Measurements from ENCODE around the gene BMP6. TPM values are rescaled to one million over a fixed set of nuclear protein-coding genes. Genes with fewer than 3 reads are reported as not detected.

BMP6 gene
- total RNA-seq, 2 experiments from 2014 or later, result not detected

DNA sequence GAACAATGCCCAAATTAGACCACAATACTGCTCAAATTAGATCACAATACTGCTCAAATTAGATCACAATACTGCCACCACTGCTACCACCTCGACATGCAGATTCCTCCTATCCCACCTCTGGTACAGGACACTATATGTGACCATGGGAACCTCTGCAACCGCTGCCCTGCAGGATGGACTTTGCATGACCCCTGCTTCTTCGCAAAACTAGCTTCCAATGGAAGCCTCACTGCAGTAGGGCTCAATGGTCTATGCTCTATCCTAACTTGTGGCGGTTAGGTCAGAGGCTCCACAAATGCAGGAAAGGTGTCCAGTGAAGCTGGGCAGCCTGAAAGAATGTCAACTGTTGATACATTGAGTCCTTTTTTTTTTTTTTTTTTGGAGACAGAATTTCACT lies 192.5 kb downstream of the BMP6 start:
- no peaks in the 10 kb centered on the region for H3K36me3 Mint-ChIP-seq (ENCODE audit: low read depth)
- DNase-seq, result no peak
- H3K27me3 Mint-ChIP-seq, result peaks cover 2% of the 10 kb centered on the region
- H3K27ac Mint-ChIP-seq, result no peak overlapping the region
- ChIA-PET POLR2A (no interaction called here), CTCF (no interaction called here)
- no peaks in the 10 kb centered on the region for H3K9me3 Mint-ChIP-seq
- H3K4me1 Mint-ChIP-seq, result no peaks in the 10 kb centered on the region
- H3K4me3 Mint-ChIP-seq, result no peak overlapping the region

DNA sequence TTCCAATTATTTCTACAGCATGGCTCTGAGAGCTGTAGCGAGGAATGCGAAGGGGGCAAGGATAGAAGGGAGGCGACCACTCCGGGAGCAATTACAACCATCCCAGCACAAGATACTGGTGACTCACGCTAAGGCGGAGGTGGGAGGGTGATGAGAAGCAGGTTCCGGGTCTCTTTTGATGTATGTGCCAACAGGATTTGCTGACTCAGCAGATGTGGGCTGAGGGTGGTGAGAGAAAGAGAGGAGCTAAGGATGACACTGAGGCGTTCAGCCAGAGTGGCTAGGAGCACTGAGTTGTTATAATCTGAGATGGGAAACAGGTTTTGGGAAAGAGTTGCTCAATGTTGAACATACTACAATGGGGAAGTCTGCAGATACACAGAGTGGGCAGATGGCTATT lies 194.0 kb downstream of the BMP6 start:
- ChIA-PET CTCF (no interaction called here), POLR2A (no interaction called here)
- Mint-ChIP-seq H3K4me3 (no peak overlapping the region), H3K36me3 (ENCODE audit: low read depth) (no peaks in the 10 kb centered on the region), H3K9me3 (peaks cover 7% of the 10 kb centered on the region), H3K4me1 (no peaks in the 10 kb centered on the region), H3K27ac (no peak overlapping the region), H3K27me3 (peaks cover 9% of the 10 kb centered on the region)
- no peak for DNase-seq

DNA sequence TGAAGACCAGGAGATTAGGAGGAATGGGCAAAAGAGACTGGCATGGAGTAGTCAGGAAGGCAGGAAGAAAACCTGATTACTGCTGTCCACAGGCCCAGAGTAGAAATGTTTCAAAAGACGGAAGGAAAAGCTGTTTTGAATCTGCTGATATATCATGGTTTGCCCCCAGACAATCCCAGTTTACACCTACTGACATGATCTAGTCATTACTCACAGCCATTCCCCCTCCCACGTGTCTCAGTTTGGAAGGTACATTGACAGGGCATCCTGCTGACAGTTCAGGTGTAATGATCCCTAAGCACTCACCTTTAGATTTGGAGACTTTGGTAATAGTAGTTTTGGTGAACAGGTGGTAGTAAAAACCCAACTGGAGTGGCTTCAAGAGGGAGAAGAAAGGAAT lies 194.5 kb downstream of the BMP6 start:
- Mint-ChIP-seq H3K4me3 (no peak overlapping the region), H3K36me3 (ENCODE audit: low read depth) (no peaks in the 10 kb centered on the region), H3K27me3 (peaks cover 9% of the 10 kb centered on the region), H3K27ac (no peak overlapping the region), H3K4me1 (no peaks in the 10 kb centered on the region), H3K9me3 (peaks cover 13% of the 10 kb centered on the region)
- CTCF ChIA-PET, result no interaction called here
- POLR2A ChIA-PET, result no interaction called here
- no peak for DNase-seq

DNA sequence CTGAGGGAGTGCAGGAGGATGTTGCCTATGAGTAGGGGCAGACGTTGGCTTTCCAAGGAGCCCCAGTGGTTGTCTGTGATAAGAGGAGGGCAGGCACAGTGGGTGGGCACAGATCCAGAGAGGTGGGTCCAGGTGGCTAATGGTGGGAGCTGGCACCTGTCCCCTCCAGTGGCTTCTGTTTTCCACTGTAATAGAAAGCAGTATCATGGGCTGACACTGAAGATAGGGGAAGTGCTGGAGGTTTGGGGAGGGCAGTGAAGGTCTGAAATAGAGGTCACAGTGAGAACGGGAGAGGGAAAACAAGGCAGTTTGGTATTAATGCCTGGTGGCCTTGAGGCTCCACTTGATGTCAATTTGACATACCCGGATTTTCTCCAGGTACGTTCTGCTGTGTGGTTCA lies 195.1 kb downstream of the BMP6 start:
- no peaks in the 10 kb centered on the region for H3K4me1 Mint-ChIP-seq
- H3K36me3 Mint-ChIP-seq (ENCODE audit: low read depth), result no peaks in the 10 kb centered on the region
- H3K27me3 Mint-ChIP-seq, result peaks cover 9% of the 10 kb centered on the region
- CTCF ChIA-PET, result no interaction called here
- H3K27ac Mint-ChIP-seq, result no peak overlapping the region
- H3K9me3 Mint-ChIP-seq, result peaks cover 14% of the 10 kb centered on the region
- no peak overlapping the region for H3K4me3 Mint-ChIP-seq
- POLR2A ChIA-PET, result no interaction called here
- DNase-seq, result no peak

DNA sequence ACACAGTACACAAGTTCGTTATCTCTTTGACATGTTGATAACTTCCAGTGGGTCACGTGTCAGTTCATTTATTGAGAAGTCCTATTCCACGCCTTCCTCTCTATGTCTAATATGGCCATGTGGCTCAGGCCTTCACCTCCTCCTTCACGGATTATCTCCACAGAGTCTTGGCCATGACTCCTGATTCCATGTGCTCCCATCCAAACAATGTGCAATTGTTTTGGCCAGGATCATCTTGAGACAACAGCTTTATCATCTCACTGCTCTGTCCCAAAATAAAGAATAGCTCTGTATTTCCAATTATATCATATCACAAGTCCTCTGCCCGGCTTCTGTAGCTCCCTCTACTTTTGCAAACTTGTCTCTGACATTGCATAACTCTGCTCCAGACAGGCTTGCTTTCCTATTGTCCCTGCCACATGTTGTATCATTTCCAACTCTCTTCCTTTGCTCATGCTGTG lies 195.8 kb downstream of the BMP6 start:
- no peaks in the 10 kb centered on the region for H3K36me3 Mint-ChIP-seq (ENCODE audit: low read depth)

DNA sequence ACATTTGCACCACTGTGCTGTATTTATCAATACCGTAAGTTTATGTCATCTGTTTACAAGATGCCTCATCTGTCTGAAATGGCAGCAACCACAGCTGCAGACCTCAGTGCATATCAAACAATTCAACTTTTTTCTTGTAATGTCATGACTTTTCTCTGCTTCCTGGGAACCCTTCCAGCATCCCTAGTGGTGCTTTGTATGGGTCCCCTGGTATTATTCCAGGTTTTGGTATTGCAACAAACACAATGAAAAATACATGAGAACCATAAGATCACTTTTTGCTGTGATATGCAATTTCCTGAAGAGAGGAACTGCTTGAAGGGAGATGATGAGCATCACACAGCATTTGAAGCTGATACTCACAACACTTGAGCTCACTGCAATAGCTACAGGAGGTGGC lies 196.7 kb downstream of the BMP6 start:
- Mint-ChIP-seq H3K4me3 (no peak overlapping the region), H3K9me3 (peaks cover 14% of the 10 kb centered on the region), H3K36me3 (ENCODE audit: low read depth) (no peaks in the 10 kb centered on the region), H3K27me3 (peaks cover 12% of the 10 kb centered on the region), H3K4me1 (no peaks in the 10 kb centered on the region), H3K27ac (no peak overlapping the region)
- POLR2A ChIA-PET, result no interaction called here
- CTCF ChIA-PET, result no interaction called here
- DNase-seq, result no peak

More for the DNA sequence above, 195.8 kb downstream of the BMP6 start:
- H3K4me1 Mint-ChIP-seq, result no peaks in the 10 kb centered on the region
- ChIA-PET CTCF (no interaction called here), POLR2A (interaction anchor here (0.7 kb wide), 1 partner anchor 923 kb away, joined by 3 read pairs; no protein-coding TSS in a partner anchor)
- peaks cover 14% of the 10 kb centered on the region for H3K9me3 Mint-ChIP-seq
- no peak for DNase-seq
- peaks cover 12% of the 10 kb centered on the region for H3K27me3 Mint-ChIP-seq
- H3K4me3 Mint-ChIP-seq, result no peak overlapping the region
- H3K27ac Mint-ChIP-seq, result no peak overlapping the region

DNA sequence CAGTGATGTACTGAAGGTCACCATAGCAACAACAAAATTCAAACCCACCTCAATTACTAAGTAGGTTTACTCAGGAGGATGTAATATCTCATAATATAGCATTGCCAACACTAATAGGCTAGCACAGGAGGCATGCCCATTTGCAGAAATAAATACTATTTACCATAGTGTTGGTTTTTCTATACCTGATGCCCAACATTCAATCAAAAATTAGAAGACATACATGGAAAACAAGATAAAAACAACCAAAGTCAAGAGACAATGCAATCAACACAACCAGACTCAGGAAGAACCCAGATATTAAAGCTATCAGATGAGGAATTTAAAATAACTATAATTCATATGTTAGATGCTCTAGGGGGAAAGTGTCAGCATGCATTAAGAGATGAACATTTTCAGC lies 199.0 kb downstream of the BMP6 start:
- peaks cover 14% of the 10 kb centered on the region for H3K9me3 Mint-ChIP-seq

More for the DNA sequence above, 199.0 kb downstream of the BMP6 start:
- Mint-ChIP-seq H3K36me3 (ENCODE audit: low read depth) (no peaks in the 10 kb centered on the region), H3K4me1 (no peaks in the 10 kb centered on the region), H3K27me3 (peaks cover 25% of the 10 kb centered on the region), H3K27ac (no peak overlapping the region), H3K4me3 (no peak overlapping the region)
- no peak for DNase-seq
- CTCF ChIA-PET, result interaction anchor here (1.7 kb wide), 1 partner anchor 15 kb away, joined by 3 read pairs; no protein-coding TSS in a partner anchor
- POLR2A ChIA-PET, result no interaction called here

Other genes starting within 250 kb of the BMP6 start
- gene DSP, start 184.4 kb upstream of the BMP6 start, total RNA-seq, result under 1 TPM; 0.04 to 0.10 TPM
- 10 to 100 TPM; 13.5 to 17.6 TPM for gene SNRNP48, start 135.9 kb upstream of the BMP6 start, total RNA-seq
- gene TXNDC5, start 184.7 kb downstream of the BMP6 start, total RNA-seq, result 10 to 100 TPM; 32.5 to 33.2 TPM